ENCODE results near the gene TMEM163.

The TMEM163 gene

GRCh38 chr2:134716721-134717243 lies 2.0 kb downstream of the TMEM163 start:
- no peak for DNase-seq (ENCODE audit: low read depth)
- no peak overlapping the region for H3K4me3 ChIP-seq (ENCODE audit: low read depth, low read length)
- TF ChIP-seq CTCF (IDR thresholded peaks at IDR 0.05; ENCODE audit: control insufficient read depth, extremely low read depth, insufficient read depth), result no peak

GRCh38 chr2:134715932-134716643 lies 2.7 kb downstream of the TMEM163 start:
- H3K4me3 ChIP-seq (ENCODE audit: low read depth, low read length), result no peak overlapping the region
- no peak for DNase-seq (ENCODE audit: low read depth)
- TF ChIP-seq CTCF (IDR thresholded peaks at IDR 0.05; ENCODE audit: control insufficient read depth, extremely low read depth, insufficient read depth), result no peak

- no peak overlapping the region for H3K4me3 ChIP-seq (ENCODE audit: low read depth, low read length)
- no peak for TF ChIP-seq CTCF (IDR thresholded peaks at IDR 0.05; ENCODE audit: control insufficient read depth, extremely low read depth, insufficient read depth)
- no peak for DNase-seq (ENCODE audit: low read depth)
Measured at GRCh38 chr2:134714228-134714627, 4.6 kb downstream of the TMEM163 start.

GRCh38 chr2:134713606-134714005 lies 5.2 kb downstream of the TMEM163 start:
- H3K4me3 ChIP-seq (ENCODE audit: low read depth, low read length), result no peak overlapping the region
- TF ChIP-seq CTCF (IDR thresholded peaks at IDR 0.05; ENCODE audit: control insufficient read depth, extremely low read depth, insufficient read depth), result no peak
- no peak for DNase-seq (ENCODE audit: low read depth)

DNA sequence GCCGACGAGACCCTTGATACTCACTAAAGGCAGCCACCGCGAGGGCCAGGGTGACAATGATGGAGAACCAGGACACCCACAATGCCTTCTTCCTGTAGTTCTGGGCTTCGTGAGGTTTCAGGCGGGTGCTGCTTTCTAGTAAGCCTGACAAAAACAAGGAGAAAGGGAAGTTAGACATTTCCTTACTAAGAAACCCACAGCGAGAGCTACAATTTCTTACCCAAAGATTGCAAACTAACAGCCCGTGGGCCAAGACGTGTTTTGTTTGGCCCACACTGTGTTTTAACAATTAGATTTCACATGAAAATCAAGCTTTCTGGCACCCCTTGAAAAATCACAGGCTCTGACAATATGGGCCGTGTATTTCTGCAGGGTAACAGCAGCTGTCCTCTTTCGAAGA lies 5.6 kb downstream of the TMEM163 start:
- no peak overlapping the region for H3K4me3 ChIP-seq (ENCODE audit: low read depth, low read length)
- no peak for DNase-seq (ENCODE audit: low read depth)
- TF ChIP-seq CTCF (IDR thresholded peaks at IDR 0.05; ENCODE audit: control insufficient read depth, extremely low read depth, insufficient read depth), result no peak

DNA sequence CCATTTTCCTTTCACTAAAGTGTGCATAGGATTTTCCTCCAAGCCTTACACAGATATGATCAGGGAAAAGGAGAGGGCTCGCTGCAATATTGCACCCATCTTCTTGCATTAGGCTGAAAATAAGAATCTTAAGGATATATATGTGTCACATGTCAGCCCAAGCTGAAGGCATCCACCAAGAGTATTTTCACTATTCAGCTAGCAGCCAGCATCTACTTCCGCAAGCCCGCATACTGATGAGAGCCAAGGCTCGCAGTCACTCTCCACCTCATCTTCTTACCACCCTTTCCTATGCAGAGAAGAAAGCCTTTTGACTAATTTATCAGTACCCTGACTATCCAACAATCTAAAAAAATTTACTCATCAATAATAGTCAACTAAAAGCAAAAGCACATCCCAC lies 6.1 kb downstream of the TMEM163 start:
- TF ChIP-seq CTCF (IDR thresholded peaks at IDR 0.05; ENCODE audit: control insufficient read depth, extremely low read depth, insufficient read depth), result no peak
- DNase-seq (ENCODE audit: low read depth), result no peak

DNA sequence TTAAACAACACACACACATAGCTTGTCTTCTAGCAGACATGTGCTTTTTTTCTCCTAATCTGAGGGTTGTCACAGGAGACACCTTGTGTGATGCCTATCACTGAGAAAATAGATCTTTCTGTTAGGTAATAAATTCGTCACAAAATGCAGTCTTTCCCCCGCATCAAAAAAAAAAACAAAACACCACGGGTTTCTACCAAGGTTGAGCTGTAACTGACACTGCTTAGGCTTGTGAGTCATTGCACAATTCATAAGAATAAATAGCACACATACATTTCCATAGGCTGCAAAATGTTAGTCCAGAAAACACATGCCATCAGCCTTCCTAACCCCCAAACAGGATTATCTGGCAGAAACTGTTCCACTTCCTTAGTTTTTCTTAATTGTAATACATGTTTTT lies 6.5 kb downstream of the TMEM163 start:
- no peak overlapping the region for H3K4me3 ChIP-seq (ENCODE audit: low read depth, low read length)
- TF ChIP-seq CTCF (IDR thresholded peaks at IDR 0.05; ENCODE audit: control insufficient read depth, extremely low read depth, insufficient read depth), result no peak
- no peak for DNase-seq (ENCODE audit: low read depth)

More for the DNA sequence above, 6.1 kb downstream of the TMEM163 start:
- no peak overlapping the region for H3K4me3 ChIP-seq (ENCODE audit: low read depth, low read length)

Measured in LNCaP clone FGC (cell line).